ENCODE data around the gene WNK2.

WNK2 gene

GRCh38 chr9:93207860-93208734, 24.2 kb downstream of the WNK2 start:
- no peak for DNase-seq (ENCODE audit: low read depth)
- peak overlapping the region; percentile 37 for H3K4me3 ChIP-seq (ENCODE audit: low read length)
- no peak for TF ChIP-seq CTCF (conservative IDR thresholded peaks at IDR 0.05; ENCODE audit: low read length)

GRCh38 chr9:93209097-93209496, 25.2 kb downstream of the WNK2 start:
- no peak for TF ChIP-seq CTCF (conservative IDR thresholded peaks at IDR 0.05; ENCODE audit: low read length)
- no peak for DNase-seq (ENCODE audit: low read depth)
- H3K4me3 ChIP-seq (ENCODE audit: low read length) = no peak overlapping the region

- no peak overlapping the region for H3K4me3 ChIP-seq (ENCODE audit: low read length)
- DNase-seq (ENCODE audit: low read depth) = no peak
- TF ChIP-seq CTCF (conservative IDR thresholded peaks at IDR 0.05; ENCODE audit: low read length) = no peak
Observed at GRCh38 chr9:93209576-93210323, 25.8 kb downstream of the WNK2 start.

- no peak overlapping the region for H3K4me3 ChIP-seq (ENCODE audit: low read length)
- TF ChIP-seq CTCF (conservative IDR thresholded peaks at IDR 0.05; ENCODE audit: low read length) = no peak
- no peak for DNase-seq (ENCODE audit: low read depth)
Observed at GRCh38 chr9:93210324-93210973, 26.5 kb downstream of the WNK2 start.

- DNase-seq (ENCODE audit: low read depth) = no peak
- no peak overlapping the region for H3K4me3 ChIP-seq (ENCODE audit: low read length)
- TF ChIP-seq CTCF (conservative IDR thresholded peaks at IDR 0.05; ENCODE audit: low read length) = no peak
Observed at GRCh38 chr9:93210974-93211653, 27.2 kb downstream of the WNK2 start.

GRCh38 chr9:93211654-93212001, 27.7 kb downstream of the WNK2 start:
- DNase-seq (ENCODE audit: low read depth) = no peak
- no peak for TF ChIP-seq CTCF (conservative IDR thresholded peaks at IDR 0.05; ENCODE audit: low read length)
- no peak overlapping the region for H3K4me3 ChIP-seq (ENCODE audit: low read length)

Measured in AG10803 (cell line).